K562 (cell line): ENCODE data around the gene CD93. TPM values are rescaled to one million over a fixed set of nuclear protein-coding genes. Genes with fewer than 3 reads are reported as not detected.

ENCODE experiments used
- ATAC-seq: fragments of 200-7000 bp; cut with Tn5 transposase; 3 replicates; pipeline ENCODE4 v1.9.1; 2020; ENCODE audit warnings: moderate library complexity
- BruUV-seq: library from RNA; stranded (reverse); fragments of 400-500 nt; replicated peaks from 2 replicates; lab custom pipeline; 2021; lab: Mats Ljungman, UMichigan
- CTCF ChIA-PET: fragments of 300-600 bp; formaldehyde crosslinking; extraction: SDS; loops from one replicate; lab custom pipeline; 2021; ENCODE audit warnings: low intra/inter-chr PET ratio; lab: Yijun Ruan, JAX
- POLR2A ChIA-PET: fragments of 300-600, 350-650 bp; sonication (Branson Sonifier 250); formaldehyde crosslinking; extraction: SDS; loops from one replicate; lab custom pipeline; 2021; ENCODE audit warnings: antibody characterized with exemption, inconsistent platforms; lab: Yijun Ruan, JAX
- DNase-seq, 4 experiments: peaks; one replicate each; pipeline versions ENCODE4 v3.0.0 to v3.0.0-alpha.2; 2011 to 2018; ENCODE audit warnings: low spot score in 3 of 4, mixed read lengths in 3 of 4; ENCODE audit errors: extremely low read depth in 1 of 4
- FAIRE-seq: peaks from 2 replicates; lab custom pipeline; 2011; peaks lifted over from hg19 to GRCh38; lab: Jason Lieb, UNC
- H2AFZ ChIP-seq: 2 replicates; pipeline ENCODE4 v1.6.0; 2011; ENCODE audit warnings: low read depth, low read length, control low read depth, inconsistent platforms
- H3K27ac ChIP-seq: fragments of 200-600 bp; 3 replicates; pipeline ENCODE4 v1.8.0; 2011; ENCODE audit warnings: low read depth, mild to moderate bottlenecking, control low read depth, inconsistent platforms, low read length, moderate library complexity, mixed read lengths; ENCODE audit errors: extremely low read depth
- H3K27me3 ChIP-seq, 2 experiments: fragments of 300-600 bp in 1 of 2; 2 replicates in 1 of 2; 3 replicates in 1 of 2; pipeline versions ENCODE4 v1.6.0 to v1.8.0; 2011; ENCODE audit warnings: inconsistent platforms in 2 of 2, low read length in 2 of 2, mild to moderate bottlenecking in 1 of 2, mixed read lengths in 1 of 2, moderate library complexity in 1 of 2; ENCODE audit not compliant: control insufficient read depth in 2 of 2, insufficient read depth in 2 of 2
- H3K36me3 ChIP-seq: fragments of 300-600 bp; 3 replicates; pipeline ENCODE4 v1.8.0; 2011; ENCODE audit warnings: mild to moderate bottlenecking, low read length, inconsistent platforms; ENCODE audit not compliant: control insufficient read depth, insufficient read depth
- H3K4me1 ChIP-seq, 2 experiments: fragments of 200-600 bp in 1 of 2; replicated peaks in 1 of 2; 2 replicates in 1 of 2; 3 replicates in 1 of 2; pipeline versions ENCODE4 v1.5.1 to v1.8.0; 2011; ENCODE audit warnings: inconsistent platforms in 2 of 2, low read length in 2 of 2, mild to moderate bottlenecking in 1 of 2, mixed read lengths in 1 of 2, moderate library complexity in 1 of 2; ENCODE audit not compliant: control insufficient read depth in 2 of 2, insufficient read depth in 2 of 2
- H3K4me2 ChIP-seq: 2 replicates; pipeline ENCODE4 v1.6.1; 2011; ENCODE audit warnings: low read length, control low read depth, inconsistent platforms, mixed read lengths; ENCODE audit not compliant: insufficient read depth
- H3K4me3 ChIP-seq: fragments of 200-600 bp; sonication (generic), shearing (Covaris generic); 2 replicates; pipeline ENCODE4 v1.5.1; 2016; ENCODE audit warnings: control low read depth, inconsistent platforms
- H3K79me2 ChIP-seq: fragments of 200-600 bp; 3 replicates; pipeline ENCODE4 v1.8.0; 2011; ENCODE audit warnings: low read length, inconsistent platforms; ENCODE audit not compliant: control insufficient read depth, insufficient read depth
- H3K9ac ChIP-seq, 2 experiments: 2 replicates each; pipeline versions ENCODE4 v1.6.0 to v1.6.1; 2011; ENCODE audit warnings: low read depth in 2 of 2, low read length in 2 of 2, control low read depth in 1 of 2, inconsistent platforms in 1 of 2, mild to moderate bottlenecking in 1 of 2, mixed read lengths in 1 of 2; ENCODE audit not compliant: insufficient read depth in 1 of 2
- H3K9me1 ChIP-seq: one replicate; pipeline ENCODE4 v1.6.0; 2011; ENCODE audit warnings: inconsistent platforms, mild to moderate bottlenecking, low read length, moderate library complexity; ENCODE audit not compliant: control insufficient read depth, insufficient read depth
- H3K9me3 ChIP-seq: replicated peaks from 2 replicates; pipeline ENCODE4 v1.5.1; 2011; ENCODE audit warnings: low read depth, low read length, inconsistent platforms; ENCODE audit not compliant: control insufficient read depth, insufficient read depth
- H4K20me1 ChIP-seq: replicated peaks from 2 replicates; pipeline ENCODE4 v1.6.1; 2011; ENCODE audit warnings: low read length, inconsistent platforms, mixed read lengths; ENCODE audit not compliant: control insufficient read depth, insufficient read depth
- CHD1 ChIP-seq: fragments of 200-600 bp; sonication (generic); IDR thresholded peaks from one replicate; pipeline ENCODE4 v1.6.1; 2012; ENCODE audit warnings: mild to moderate bottlenecking, moderate library complexity, low read length, inconsistent platforms
- ELK3 ChIP-seq: fragments of 450-650 bp; formaldehyde crosslinking; IDR thresholded peaks from 2 replicates; pipeline ENCODE4 v1.4.0; 2020; ENCODE audit warnings: mild to moderate bottlenecking
- ETV1 ChIP-seq: fragments of 450-650 bp; conservative IDR thresholded peaks from 2 replicates; pipeline ENCODE4 v1.6.1; 2016; ENCODE audit warnings: missing genetic modification characterization, control low read depth, low read depth, missing compliant biosample characterization
- FIP1L1 ChIP-seq: fragments of 200-400 bp; formaldehyde crosslinking; IDR thresholded peaks from 2 replicates; pipeline ENCODE4 v1.6.1; 2018; ENCODE audit warnings: mild to moderate bottlenecking, low read depth, low read length; ENCODE audit not compliant: poor library complexity, severe bottlenecking
- KAT8 ChIP-seq: fragments of 450-650 bp; IDR thresholded peaks from 2 replicates; pipeline ENCODE4 v1.6.1; 2016; ENCODE audit warnings: low read depth, mild to moderate bottlenecking
- NKRF ChIP-seq: fragments of 450-650 bp; IDR thresholded peaks from 2 replicates; pipeline ENCODE4 v1.6.1; 2016; ENCODE audit warnings: borderline replicate concordance
- NR3C1 ChIP-seq: sonication (generic); formaldehyde crosslinking; IDR thresholded peaks from 2 replicates; pipeline ENCODE4 v1.8.1; 2022; ENCODE audit warnings: missing genetic modification reagents
- PCBP2 ChIP-seq: fragments of 200-400 bp; formaldehyde crosslinking; IDR thresholded peaks from 2 replicates; pipeline ENCODE4 v1.6.1; 2018; ENCODE audit warnings: low read length, low read depth, mild to moderate bottlenecking, moderate library complexity; ENCODE audit not compliant: poor library complexity, severe bottlenecking
- RNF2 ChIP-seq: sonication (generic); IDR thresholded peaks from 2 replicates; pipeline ENCODE4 v1.6.1; 2016
- SAP30 ChIP-seq: fragments of 200-600 bp; sonication (generic); IDR thresholded peaks from 2 replicates; pipeline ENCODE4 v1.6.1; 2012; ENCODE audit warnings: borderline replicate concordance, low read depth, mild to moderate bottlenecking, moderate library complexity, low read length, control low read depth, inconsistent platforms; ENCODE audit not compliant: insufficient read depth, poor library complexity, severe bottlenecking
- SIX5 ChIP-seq, 2 experiments: IDR thresholded peaks; 2 replicates each; pipeline ENCODE4 v1.6.1; 2011; ENCODE audit warnings: low read length in 2 of 2, borderline replicate concordance in 1 of 2, low read depth in 1 of 2, mild to moderate bottlenecking in 1 of 2, moderate library complexity in 1 of 2; ENCODE audit not compliant: insufficient read depth in 1 of 2
- STAT5B ChIP-seq: fragments of 250-450 bp; sonication (Bioruptor Pico); IDR thresholded peaks from 2 replicates; pipeline ENCODE4 v1.8.0; 2021; ENCODE audit warnings: mild to moderate bottlenecking, inconsistent platforms
- XRCC4 ChIP-seq: IDR thresholded peaks from one replicate; pipeline ENCODE4 v1.6.1; 2011; ENCODE audit not compliant: insufficient read depth, insufficient read length; ENCODE audit errors: extremely low read depth
- ZBTB2 ChIP-seq: fragments of 450-650 bp; IDR thresholded peaks from 2 replicates; pipeline ENCODE4 v1.6.1; 2016; ENCODE audit warnings: antibody characterized with exemption
- ZFP1 ChIP-seq: fragments of 450-650 bp; formaldehyde crosslinking; IDR thresholded peaks from 2 replicates; pipeline ENCODE4 v1.4.0; 2020; ENCODE audit warnings: mild to moderate bottlenecking, mixed read lengths
- WGBS: fragments of 100-300 bp; shearing (Covaris generic); methylation state at CpG from one replicate; pipeline ENCODE4 v1.1.6; 2016; ENCODE audit warnings: low coverage, mixed read lengths; ENCODE audit not compliant: insufficient coverage; ENCODE audit errors: missing lambda C conversion rate; 5-methylcytosine and 5-hydroxymethylcytosine counted together
- in situ Hi-C: fragments of 300-500 bp; cut with MboI; formaldehyde crosslinking; loops from 4 replicates; pipeline ENCODE4 v1.15.0; 2018; ENCODE audit warnings: inconsistent platforms, mixed read lengths
- intact Hi-C: fragments of 100-400 bp; cut with micrococcal nuclease; formaldehyde crosslinking; loops from 2 replicates; pipeline ENCODE4 v1.14.2; 2022
- polyA plus RNA-seq, 8 experiments: library from polyadenylated mRNA; depleted of rRNA in 4 of 8; stranded (reverse) in 5 of 8; unstranded in 3 of 8; fragments of >200 nt; fragmentation: Nextera tagmentation in 2 of 8; fragmentation: Illumina TruSeq in 1 of 8; extraction: Ambion mirVana in 2 of 8; extraction: Trizol in 1 of 8; gene quantifications; 2 replicates each; pipeline versions ENCODE4 v1.2.1 to v1.2.3, GENCODE V29; 2011 to 2014; ENCODE audit warnings: inconsistent platforms in 1 of 8, missing spikeins in 1 of 8
- total RNA-seq, 7 experiments: library from RNA; depleted of rRNA in 6 of 7; stranded (reverse); fragments of >200 nt in 6 of 7; fragmentation: Illumina TruSeq in 2 of 7; extraction: Trizol in 2 of 7; gene quantifications; 2 replicates each; pipeline versions ENCODE4 v1.2.1 to v1.2.3, GENCODE V29; 2011 to 2021; ENCODE audit warnings: low replicate concordance in 1 of 7

Gene CD93
- total and polyA plus RNA-seq, 9 of the 15 experiments (the other 6 are each of a cell fraction or from before 2014, with no cell fraction given) = 0.03 to 0.20 (median 0.05) TPM

GRCh38 chr20:23092861-23093495 lies 6.9 kb upstream of the CD93 start:
- peaks cover 29% of the 10 kb centered on the region in 2 experiments for H3K4me1 ChIP-seq
- in situ Hi-C loops = no loop called here
- H3K4me2 ChIP-seq = no peak overlapping the region
- no peaks in the 10 kb centered on the region for H3K9me1 ChIP-seq
- H3K36me3 ChIP-seq = no peaks in the 10 kb centered on the region
- no peaks in the 10 kb centered on the region for H3K9me3 ChIP-seq
- CTCF ChIA-PET = no interaction called here
- WGBS = 72% methylated on average over 7 of the region's 7 CpGs
- H3K4me3 ChIP-seq = no peak overlapping the region
- POLR2A ChIA-PET = interaction anchor here (0.7 kb wide), 1 partner anchor 19 kb away, joined by 3 read pairs; no protein-coding TSS in a partner anchor
- H2AFZ ChIP-seq = no peak overlapping the region
- FAIRE-seq (peak; percentile 19), ATAC-seq (no peak), DNase-seq (no peak)
- H3K79me2 ChIP-seq = no peaks in the 10 kb centered on the region
- H3K27ac ChIP-seq = no peak overlapping the region
- no peaks in the 10 kb centered on the region for H4K20me1 ChIP-seq
- BruUV-seq = no TSS peak
- intact Hi-C loops = loop anchor here (5.0 kb wide), 1 partner anchor 39 kb away; no protein-coding TSS in a partner anchor
- peak overlapping the region in 1 of 2 experiments; percentile 60; a peak in 1 of 4 replicates for H3K9ac ChIP-seq
- H3K27me3 ChIP-seq = no peaks in the 10 kb centered on the region
- TF ChIP-seq ELK3 (CRISPR knock-in tag) (no peak), FIP1L1 (no peak), CHD1 (no peak), PCBP2 (no peak), XRCC4 (no peak), SIX5 (IDR thresholded peaks at IDR 0.05; ENCODE audit: borderline replicate concordance in 1 of 2, insufficient read depth in 1 of 2, low read depth in 1 of 2, low read length in 2 of 2) (no peak), NR3C1 (CRISPR knock-in tag) (no peak), ETV1 (tag) (no peak), SAP30 (no peak), NKRF (no peak), ZBTB2 (no peak), KAT8 (no peak), ZFP1 (CRISPR knock-in tag) (no peak), RNF2 (no peak), STAT5B (no peak)
